CD14-positive monocyte (primary cell): ENCODE results near the gene IL11RA. TPM values are rescaled to one million over a fixed set of nuclear protein-coding genes. Genes with fewer than 3 reads are reported as not detected.

Source experiments
- DNase-seq, 3 donors: peaks; one replicate each; pipeline ENCODE4 v3.0.0-alpha.2; 2011 to 2022
- H2AFZ ChIP-seq: 2 replicates; pipeline ENCODE4 v1.6.0; 2012; ENCODE audit warnings: mild to moderate bottlenecking, low read depth, low read length, inconsistent platforms; ENCODE audit not compliant: insufficient read depth, poor library complexity, severe bottlenecking
- H3K27ac ChIP-seq, 2 donors: 1 replicate in 1 of 2; 2 replicates in 1 of 2; pipeline ENCODE4 v1.5.1; 2012 to 2013; ENCODE audit warnings: low read length in 2 of 2, control low read depth in 1 of 2, inconsistent platforms in 1 of 2, low read depth in 1 of 2, mild to moderate bottlenecking in 1 of 2
- H3K27me3 ChIP-seq, 2 donors: one replicate each; pipeline versions ENCODE4 v1.6.0 to v1.6.1; 2011 to 2013; ENCODE audit warnings: low read length in 2 of 2; ENCODE audit not compliant: control insufficient read depth in 2 of 2, insufficient read depth in 2 of 2
- H3K36me3 ChIP-seq, 2 donors: replicated peaks in 1 of 2; 1 replicate in 1 of 2; 2 replicates in 1 of 2; pipeline versions ENCODE4 v1.5.1 to v1.6.1; 2012 to 2013; ENCODE audit warnings: low read length in 2 of 2, control low read depth in 1 of 2, inconsistent platforms in 1 of 2, mild to moderate bottlenecking in 1 of 2; ENCODE audit not compliant: insufficient read depth in 2 of 2, control insufficient read depth in 1 of 2
- H3K4me1 ChIP-seq, 2 donors: 1 replicate in 1 of 2; 2 replicates in 1 of 2; pipeline versions ENCODE4 v1.5.1 to v1.6.1; 2012 to 2013; ENCODE audit warnings: low read length in 2 of 2, control low read depth in 1 of 2, inconsistent platforms in 1 of 2, mild to moderate bottlenecking in 1 of 2, moderate library complexity in 1 of 2; ENCODE audit not compliant: insufficient read depth in 2 of 2, control insufficient read depth in 1 of 2
- H3K4me2 ChIP-seq: replicated peaks from 2 replicates; pipeline ENCODE3; 2012; ENCODE audit warnings: low read length, moderate library complexity, mild to moderate bottlenecking; ENCODE audit not compliant: poor library complexity, severe bottlenecking; ENCODE audit errors: extremely low read depth
- H3K4me3 ChIP-seq, 3 experiments: fragments of 200-600 bp in 1 of 3; sonication (generic) in 1 of 3; replicated peaks in 1 of 3; 1 replicate in 2 of 3; 2 replicates in 1 of 3; pipeline ENCODE4 v1.5.1; 2011 to 2013; ENCODE audit warnings: low read length in 3 of 3, mild to moderate bottlenecking in 3 of 3, control low read depth in 2 of 3, low read depth in 2 of 3, inconsistent platforms in 1 of 3, moderate library complexity in 1 of 3
- H3K79me2 ChIP-seq: 2 replicates; pipeline ENCODE4 v1.6.0; 2012; ENCODE audit warnings: mild to moderate bottlenecking, control low read depth, inconsistent platforms, low read length, moderate library complexity; ENCODE audit not compliant: insufficient read depth
- H3K9ac ChIP-seq: 2 replicates; pipeline ENCODE4 v1.6.0; 2017; ENCODE audit warnings: low read length, mild to moderate bottlenecking; ENCODE audit not compliant: insufficient read depth, poor library complexity, severe bottlenecking
- H3K9me3 ChIP-seq, 2 donors: replicated peaks in 1 of 2; 1 replicate in 1 of 2; 2 replicates in 1 of 2; pipeline versions ENCODE4 v1.5.1 to v1.6.1; 2012 to 2013; ENCODE audit warnings: low read length in 2 of 2, control low read depth in 1 of 2; ENCODE audit not compliant: control insufficient read depth in 1 of 2, insufficient read depth in 1 of 2
- H4K20me1 ChIP-seq: 2 replicates; pipeline ENCODE4 v1.6.0; 2012; ENCODE audit warnings: mild to moderate bottlenecking, low read length, control low read depth, moderate library complexity; ENCODE audit not compliant: insufficient read depth
- H3K27ac Mint-ChIP-seq, 7 donors: one replicate each; pipeline ENCODE4 v1.8.0; 2020; ENCODE audit warnings: mild to moderate bottlenecking in 7 of 7, mixed read lengths in 7 of 7, moderate library complexity in 6 of 7, inconsistent platforms in 2 of 7
- H3K27me3 Mint-ChIP-seq, 3 donors: one replicate each; pipeline ENCODE4 v1.8.0; 2021 to 2022; ENCODE audit warnings: low read depth in 3 of 3, mild to moderate bottlenecking in 3 of 3, mixed read lengths in 3 of 3, moderate library complexity in 3 of 3, inconsistent platforms in 1 of 3
- H3K36me3 Mint-ChIP-seq, 2 donors: one replicate each; pipeline ENCODE4 v1.8.0; 2020; ENCODE audit warnings: mixed read lengths in 2 of 2, inconsistent platforms in 1 of 2, mild to moderate bottlenecking in 1 of 2
- H3K4me1 Mint-ChIP-seq: one replicate; pipeline ENCODE4 v1.8.0; 2020; ENCODE audit warnings: mild to moderate bottlenecking, mixed read lengths
- H3K4me3 Mint-ChIP-seq, 2 donors: one replicate each; pipeline ENCODE4 v1.8.0; 2020; ENCODE audit warnings: mild to moderate bottlenecking in 2 of 2, mixed read lengths in 2 of 2, moderate library complexity in 1 of 2
- H3K9me3 Mint-ChIP-seq, 7 donors: one replicate each; pipeline ENCODE4 v1.8.0; 2020 to 2022; ENCODE audit warnings: mixed read lengths in 7 of 7, mild to moderate bottlenecking in 6 of 7, moderate library complexity in 6 of 7, inconsistent platforms in 2 of 7
- WGBS: methylation state at CpG from one replicate; pipeline ENCODE4 v1.1.5; 2013; ENCODE audit warnings: missing lambda C conversion rate; ENCODE audit not compliant: insufficient coverage; 5-methylcytosine and 5-hydroxymethylcytosine counted together
- intact Hi-C, 2 donors: fragments of 100-400 bp; cut with micrococcal nuclease; formaldehyde crosslinking; loops; one replicate each; pipeline versions ENCODE4 v1.15.0 to v1.15.1; 2023
- polyA plus RNA-seq, 3 donors: library from polyadenylated mRNA; depleted of rRNA in 1 of 3; unstranded in 2 of 3; stranded (reverse) in 1 of 3; fragments of 300-500 nt in 2 of 3; fragments of >200 nt in 1 of 3; fragmentation: Illumina TruSeq in 2 of 3; gene quantifications; 1 replicate in 2 of 3; 2 replicates in 1 of 3; pipeline ENCODE4 v1.2.3, GENCODE V29; 2012 to 2021
- TF ChIP-seq, protein P1 (sequence below): fragments of 200-600 bp; IDR thresholded peaks from one replicate; pipeline ENCODE4 v1.8.0; 2022; ENCODE audit warnings: antibody characterized with exemption, mild to moderate bottlenecking

IL11RA gene
- polyA plus RNA-seq, 3 donors = 2.8 to 39.1 (median 4.1) TPM

DNA sequence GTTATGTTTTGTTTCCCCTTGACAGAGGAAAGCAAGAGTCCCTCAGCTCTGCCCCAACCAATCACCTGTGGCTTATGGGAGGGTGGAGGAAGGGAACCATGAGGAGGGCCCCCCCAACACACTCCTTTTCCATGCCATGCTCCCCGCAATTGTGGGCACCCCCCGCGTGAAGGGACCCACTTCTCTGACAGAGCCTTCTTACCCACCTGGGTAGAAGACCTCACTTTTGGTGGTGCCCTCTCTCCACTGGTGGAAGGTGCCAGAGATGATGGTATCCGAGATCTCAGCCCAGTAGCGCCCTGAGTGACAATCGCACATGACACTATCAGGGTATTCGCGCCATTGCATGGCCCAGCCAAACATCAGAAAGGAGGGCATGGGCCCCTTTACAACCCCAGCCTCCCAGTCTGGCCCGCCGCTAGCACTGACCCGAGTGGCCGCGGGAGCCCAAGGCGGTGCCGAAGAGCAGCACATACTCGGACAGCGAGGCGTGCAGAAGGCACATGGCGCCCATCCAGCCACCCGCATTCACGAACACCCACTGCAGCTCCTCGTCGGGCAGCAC is 15.1 kb upstream of the IL11RA start:
- Histone ChIP-seq H3K4me3 (peak overlapping the region; percentile 69 to 91 (median 86)), H3K27me3 (peaks cover 0 to 7% of the 10 kb centered on the region in 2 donors), H3K4me1 (peaks cover 28 to 34% of the 10 kb centered on the region in 2 donors), H4K20me1 (no peaks in the 10 kb centered on the region), H2AFZ (peak overlapping the region; percentile 97), H3K79me2 (peaks cover 15% of the 10 kb centered on the region), H3K27ac (peak overlapping the region; percentile 28 to 92), H3K9me3 (no peaks in the 10 kb centered on the region), H3K9ac (peak overlapping the region; percentile 77), H3K36me3 (peaks cover 0 to 13% of the 10 kb centered on the region in 2 donors), H3K4me2 (peak overlapping the region; percentile 94)
- intact Hi-C loops = loop anchor here in 1 of 2 donors (5.0 kb wide), 1 partner anchor 35 kb away; no protein-coding TSS in a partner anchor
- peak overlapping the region; percentile 82 to 91 for H3K4me3 Mint-ChIP-seq
- H3K27ac Mint-ChIP-seq = peak overlapping the region in 6 of 7 donors; percentile 21 to 91 (median 76)
- H3K27me3 Mint-ChIP-seq = peaks cover 3 to 11% (median 11%) of the 10 kb centered on the region in 3 donors
- H3K9me3 Mint-ChIP-seq = no peaks in the 10 kb centered on the region
- H3K36me3 Mint-ChIP-seq = peaks cover 10 to 14% of the 10 kb centered on the region in 2 donors
- WGBS = 6% methylated on average over 17 of the region's 23 CpGs
- peaks cover 34% of the 10 kb centered on the region for H3K4me1 Mint-ChIP-seq
- TF ChIP-seq, protein P1, sequence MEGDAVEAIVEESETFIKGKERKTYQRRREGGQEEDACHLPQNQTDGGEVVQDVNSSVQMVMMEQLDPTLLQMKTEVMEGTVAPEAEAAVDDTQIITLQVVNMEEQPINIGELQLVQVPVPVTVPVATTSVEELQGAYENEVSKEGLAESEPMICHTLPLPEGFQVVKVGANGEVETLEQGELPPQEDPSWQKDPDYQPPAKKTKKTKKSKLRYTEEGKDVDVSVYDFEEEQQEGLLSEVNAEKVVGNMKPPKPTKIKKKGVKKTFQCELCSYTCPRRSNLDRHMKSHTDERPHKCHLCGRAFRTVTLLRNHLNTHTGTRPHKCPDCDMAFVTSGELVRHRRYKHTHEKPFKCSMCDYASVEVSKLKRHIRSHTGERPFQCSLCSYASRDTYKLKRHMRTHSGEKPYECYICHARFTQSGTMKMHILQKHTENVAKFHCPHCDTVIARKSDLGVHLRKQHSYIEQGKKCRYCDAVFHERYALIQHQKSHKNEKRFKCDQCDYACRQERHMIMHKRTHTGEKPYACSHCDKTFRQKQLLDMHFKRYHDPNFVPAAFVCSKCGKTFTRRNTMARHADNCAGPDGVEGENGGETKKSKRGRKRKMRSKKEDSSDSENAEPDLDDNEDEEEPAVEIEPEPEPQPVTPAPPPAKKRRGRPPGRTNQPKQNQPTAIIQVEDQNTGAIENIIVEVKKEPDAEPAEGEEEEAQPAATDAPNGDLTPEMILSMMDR = no peak
- DNase-seq = no peak

DNA sequence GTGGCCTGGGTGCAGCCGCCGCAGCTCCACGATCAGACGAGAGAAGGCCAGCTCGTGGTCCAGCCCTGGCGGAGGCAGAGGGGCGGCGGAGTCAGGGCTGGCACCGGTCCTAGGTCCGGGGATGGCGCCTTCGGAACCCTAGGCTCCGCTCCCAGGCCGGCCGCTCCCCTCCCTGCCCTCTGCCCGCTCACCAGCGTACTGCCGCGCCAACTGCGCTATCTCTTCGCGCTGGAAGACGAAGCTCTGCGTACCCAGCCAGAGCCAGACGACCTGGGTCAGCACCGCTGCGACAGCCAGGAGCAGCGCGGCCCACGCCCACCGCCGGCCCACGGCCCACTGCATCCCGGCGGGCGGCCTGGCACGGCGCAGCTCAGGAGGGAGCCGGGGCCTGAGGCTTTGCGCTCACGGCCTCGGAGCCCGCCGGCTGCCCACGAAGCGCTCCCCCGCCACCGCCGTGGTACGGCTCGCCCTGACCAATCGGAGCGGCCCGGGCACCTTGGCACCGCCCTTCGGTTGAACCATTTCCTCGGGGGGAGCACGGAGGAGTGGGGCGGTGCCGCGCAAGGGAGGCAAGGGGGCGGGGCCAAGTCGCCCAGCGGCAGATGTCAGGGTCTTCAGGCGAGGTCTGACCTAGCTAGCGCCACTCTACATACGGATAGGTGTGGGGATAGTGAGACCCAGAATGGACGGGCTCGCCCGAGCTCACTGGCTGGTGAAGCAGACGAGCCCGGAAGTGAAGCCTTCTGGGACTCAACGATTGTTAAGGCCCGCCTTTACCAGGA is 14.4 kb upstream of the IL11RA start, which contains the start of gene SIGMAR1:
Gene SIGMAR1, minus strand, starts transcription at position 432 of the 782 bp plus-strand sequence. Its CDS starts 90 bp downstream, at position 342.
- WGBS = under 1% methylated on average over 73 of the region's 74 CpGs
- intact Hi-C loops = loop anchor here in 1 of 2 donors (5.0 kb wide), 1 partner anchor 35 kb away; no protein-coding TSS in a partner anchor
- DNase-seq = peak; percentile 84 to 90 (median 88)
- H3K27me3 Mint-ChIP-seq = peaks cover 3 to 6% (median 5%) of the 10 kb centered on the region in 3 donors
- H3K27me3 ChIP-seq = peaks cover 0 to 1% of the 10 kb centered on the region in 2 donors
- peak within 1 kb of the TSS; percentile 77 for H3K9ac ChIP-seq
- H3K36me3 Mint-ChIP-seq = peaks cover 10 to 14% of the 10 kb centered on the region in 2 donors
- H3K9me3 ChIP-seq = no peaks in the 10 kb centered on the region
- TF ChIP-seq, protein P1 = no peak
- H3K27ac Mint-ChIP-seq = peak within 1 kb of the TSS; percentile 90 to 96 (median 92)
- peaks cover 34% of the 10 kb centered on the region for H3K4me1 Mint-ChIP-seq
- H3K79me2 ChIP-seq = peaks cover 15% of the 10 kb centered on the region
- no peaks in the 10 kb centered on the region for H4K20me1 ChIP-seq
- peaks cover 28 to 34% of the 10 kb centered on the region in 2 donors for H3K4me1 ChIP-seq
- peak within 1 kb of the TSS; percentile 82 to 91 for H3K4me3 Mint-ChIP-seq
- H3K9me3 Mint-ChIP-seq = peaks cover 0 to 2% (median 0%) of the 10 kb centered on the region in 7 donors
- peak within 1 kb of the TSS; percentile 97 for H2AFZ ChIP-seq
- H3K4me2 ChIP-seq = peak within 1 kb of the TSS; percentile 94
- H3K4me3 ChIP-seq = peak within 1 kb of the TSS; percentile 69 to 91 (median 86)
- H3K27ac ChIP-seq = peak within 1 kb of the TSS; percentile 77 to 92
- H3K36me3 ChIP-seq = peaks cover 0 to 13% of the 10 kb centered on the region in 2 donors
